Kidney (tissue), 14 donors: ENCODE results near the gene NEU1. TPM values are rescaled to one million over a fixed set of nuclear protein-coding genes. Genes with fewer than 3 reads are reported as not detected.

Source experiments
- DNase-seq, 5 donors: peaks; one replicate each; pipeline ENCODE4 v3.0.0-alpha.2; 2013 to 2020
- FAIRE-seq: peaks from 2 replicates; lab custom pipeline; 2012; peaks lifted over from hg19 to GRCh38; lab: Jason Lieb, UNC
- H3K27ac ChIP-seq, 2 donors: one replicate each; pipeline ENCODE4 v1.7.0; 2013; ENCODE audit warnings: low read depth in 2 of 2, low read length in 2 of 2, inconsistent platforms in 1 of 2
- H3K27me3 ChIP-seq: one replicate; pipeline ENCODE4 v1.7.1; 2013; ENCODE audit warnings: low read length, inconsistent platforms; ENCODE audit not compliant: control insufficient read depth, insufficient read depth
- H3K36me3 ChIP-seq, 3 donors: one replicate each; pipeline versions ENCODE4 v1.7.0 to v1.7.1; 2013; ENCODE audit warnings: low read length in 3 of 3, control low read depth in 1 of 3, inconsistent platforms in 1 of 3; ENCODE audit not compliant: insufficient read depth in 3 of 3, control insufficient read depth in 2 of 3
- H3K4me1 ChIP-seq, 3 donors: one replicate each; pipeline versions ENCODE4 v1.7.0 to v1.7.1; 2013; ENCODE audit warnings: low read length in 3 of 3, inconsistent platforms in 1 of 3, low read depth in 1 of 3; ENCODE audit not compliant: control insufficient read depth in 2 of 3, insufficient read depth in 2 of 3
- H3K4me3 ChIP-seq, 3 donors: one replicate each; pipeline versions ENCODE4 v1.7.0 to v1.8.1; 2013; ENCODE audit warnings: low read length in 3 of 3, control low read depth in 1 of 3, inconsistent platforms in 1 of 3
- H3K9ac ChIP-seq, 3 donors: one replicate each; pipeline versions ENCODE4 v1.7.0 to v1.7.1; 2013; ENCODE audit warnings: low read length in 3 of 3, control low read depth in 1 of 3, inconsistent platforms in 1 of 3
- H3K9me3 ChIP-seq, 3 donors: one replicate each; pipeline versions ENCODE4 v1.7.0 to v1.7.1; 2013; ENCODE audit warnings: low read length in 3 of 3, control low read depth in 1 of 3, inconsistent platforms in 1 of 3; ENCODE audit not compliant: control insufficient read depth in 2 of 3, insufficient read depth in 1 of 3
- CTCF ChIP-seq: IDR thresholded peaks from 3 replicates; pipeline ENCODE4 v1.5.1; 2012; ENCODE audit warnings: mild to moderate bottlenecking, moderate library complexity, borderline replicate concordance; ENCODE audit not compliant: insufficient read depth; ENCODE audit errors: extremely low read depth
- intact Hi-C: fragments of 100-400 bp; cut with DNase I; formaldehyde crosslinking; loops from one replicate; pipeline ENCODE4 v1.11.1; 2022
- polyA plus RNA-seq: library from polyadenylated mRNA; stranded (reverse); fragments of 350-450 nt; fragmentation: Illumina TruSeq; extraction: RNeasy Lipid Tissue Mini Kit (QIAGEN cat#74804); gene quantifications from one replicate; pipeline ENCODE4 v1.2.3, GENCODE V29; 2014; ENCODE audit warnings: low read depth, low replicate concordance; ENCODE audit not compliant: insufficient read depth
- total RNA-seq: library from RNA; stranded (reverse); fragmentation: NEBNext Ultra II Directional; extraction: Animal tissue kit (Norgen Biotek cat#: 25700); gene quantifications from one replicate; pipeline ENCODE4 v1.2.1, GENCODE V29; 2021
- donor health status: control.
- donor health status: control.
- donor health status: control.
- donor health status: control.
- donor health status: control.
- donor health status: DM: yes; HTN: yes; CAD: no.
- donor health status: Normal renal cell carcinoma (clear cell type).

Gene NEU1
- total and polyA plus RNA-seq, 2 donors from 2014 or later: 66.9 to 131 TPM

DNA sequence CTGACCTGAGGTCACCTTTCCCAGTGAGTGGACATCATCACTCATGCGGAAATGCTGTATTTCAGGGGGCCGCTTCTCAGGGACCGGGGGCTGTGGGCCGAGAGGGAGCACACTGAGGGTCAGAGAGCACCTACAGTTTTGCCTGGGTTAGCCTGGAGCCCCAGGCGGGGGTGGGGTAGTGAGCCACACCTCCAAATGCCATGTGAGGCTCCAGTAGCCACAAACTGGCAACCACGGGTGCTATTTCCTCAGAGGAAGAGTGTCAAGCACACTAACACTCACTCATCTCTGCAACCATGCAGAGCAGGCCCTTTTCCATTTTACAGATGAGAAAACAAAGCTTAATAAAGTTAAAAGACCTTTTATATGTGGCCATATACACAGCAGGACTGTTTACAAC is 30.2 kb upstream of the NEU1 start:
- no peak overlapping the region for H3K4me3 ChIP-seq
- H3K4me1 ChIP-seq: peaks cover 0 to 3% (median 0%) of the 10 kb centered on the region in 3 donors
- H3K9me3 ChIP-seq: no peaks in the 10 kb centered on the region
- intact Hi-C loops: no loop called here
- DNase-seq (peak in 1 of 5 donors; percentile 69), FAIRE-seq (no peak)
- no peak overlapping the region for H3K27ac ChIP-seq
- H3K36me3 ChIP-seq: peaks cover 8 to 21% (median 10%) of the 10 kb centered on the region in 3 donors
- H3K27me3 ChIP-seq: no peaks in the 10 kb centered on the region
- no peak for TF ChIP-seq CTCF
- no peak overlapping the region for H3K9ac ChIP-seq

DNA sequence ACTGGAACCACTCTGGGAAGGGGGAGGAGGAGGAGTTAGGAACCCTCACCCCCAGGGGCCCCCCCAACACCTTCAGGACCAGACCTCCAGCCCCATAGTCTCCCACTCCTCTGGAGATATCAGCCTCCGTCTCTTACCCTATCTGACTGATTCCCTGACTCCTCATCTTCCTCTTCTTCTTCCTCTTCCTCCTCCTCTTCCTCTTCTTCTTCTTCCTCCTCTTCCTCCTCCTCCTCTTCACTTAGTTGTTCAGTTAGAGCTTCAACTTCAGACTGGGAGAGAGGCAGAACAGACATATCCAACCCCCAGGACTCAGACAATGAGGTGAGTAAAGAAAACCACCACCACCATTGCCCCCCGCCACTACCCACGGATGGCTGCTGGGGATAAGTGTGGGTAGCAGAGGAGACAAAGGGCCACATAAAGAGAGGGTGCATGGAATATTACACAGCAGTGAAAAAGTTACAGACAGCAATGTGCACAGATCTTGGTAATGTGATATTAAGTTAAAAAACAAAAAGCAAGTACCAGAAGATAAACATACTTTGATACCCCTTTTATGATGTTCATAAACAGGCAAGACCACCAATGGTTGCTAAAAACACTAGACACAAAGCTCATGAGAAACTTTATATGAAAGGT is 26.8 kb upstream of the NEU1 start:
- FAIRE-seq: no peak
- peaks cover 8 to 32% (median 16%) of the 10 kb centered on the region in 3 donors for H3K36me3 ChIP-seq
- intact Hi-C loops: no loop called here

GRCh38 chr6:31888276-31889258 is 25.9 kb upstream of the NEU1 start:
- no peaks in the 10 kb centered on the region for H3K9me3 ChIP-seq
- no peak overlapping the region for H3K9ac ChIP-seq
- peak; percentile 64 for TF ChIP-seq CTCF
- no peaks in the 10 kb centered on the region for H3K27me3 ChIP-seq
- intact Hi-C loops: no loop called here
- DNase-seq (peak in 1 of 5 donors; percentile 64), FAIRE-seq (no peak)
- H3K4me3 ChIP-seq: no peak overlapping the region
- no peak overlapping the region for H3K27ac ChIP-seq
- peaks cover 8 to 40% (median 18%) of the 10 kb centered on the region in 3 donors for H3K36me3 ChIP-seq
- no peaks in the 10 kb centered on the region for H3K4me1 ChIP-seq

More for the DNA sequence above, 26.8 kb upstream of the NEU1 start:
- H3K4me1 ChIP-seq: no peaks in the 10 kb centered on the region
- no peak overlapping the region for H3K27ac ChIP-seq
- DNase-seq: no peak
- H3K9ac ChIP-seq: no peak overlapping the region
- H3K4me3 ChIP-seq: no peak overlapping the region
- H3K9me3 ChIP-seq: no peaks in the 10 kb centered on the region
- no peaks in the 10 kb centered on the region for H3K27me3 ChIP-seq
- no peak for TF ChIP-seq CTCF
